ENCODE results near the gene ZNF275.
"Not testable (repeated sequence)": the region's sequence is repeated elsewhere in the genome, so short reads cannot be mapped to it uniquely, and the experiment has no call there.

The ZNF275 gene

GRCh38 chrX:153361781-153362397 is 27.9 kb downstream of the ZNF275 start:
- no peak for DNase-seq

DNA sequence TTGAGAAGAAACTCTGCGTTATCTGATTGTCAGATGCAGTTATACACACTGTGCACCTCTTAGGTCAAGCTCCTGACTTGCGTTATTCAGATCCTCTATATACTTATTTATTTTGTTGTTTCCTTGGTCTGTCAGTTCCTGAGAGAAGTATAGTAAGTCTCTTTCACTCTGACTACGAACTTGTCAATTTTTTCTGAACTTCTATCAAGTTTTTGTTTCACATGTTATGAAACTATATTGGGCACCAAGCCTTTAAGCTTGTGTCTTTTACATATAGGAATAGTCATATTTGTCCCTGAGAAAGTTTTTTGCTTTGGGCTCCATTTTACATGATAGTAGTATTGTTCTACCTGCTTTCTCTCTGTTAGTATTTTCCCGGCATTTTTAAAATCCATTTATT is 31.7 kb downstream of the ZNF275 start:
- DNase-seq, result no peak

GRCh38 chrX:153366119-153366518 is 32.2 kb downstream of the ZNF275 start:
- DNase-seq, result no peak

DNA sequence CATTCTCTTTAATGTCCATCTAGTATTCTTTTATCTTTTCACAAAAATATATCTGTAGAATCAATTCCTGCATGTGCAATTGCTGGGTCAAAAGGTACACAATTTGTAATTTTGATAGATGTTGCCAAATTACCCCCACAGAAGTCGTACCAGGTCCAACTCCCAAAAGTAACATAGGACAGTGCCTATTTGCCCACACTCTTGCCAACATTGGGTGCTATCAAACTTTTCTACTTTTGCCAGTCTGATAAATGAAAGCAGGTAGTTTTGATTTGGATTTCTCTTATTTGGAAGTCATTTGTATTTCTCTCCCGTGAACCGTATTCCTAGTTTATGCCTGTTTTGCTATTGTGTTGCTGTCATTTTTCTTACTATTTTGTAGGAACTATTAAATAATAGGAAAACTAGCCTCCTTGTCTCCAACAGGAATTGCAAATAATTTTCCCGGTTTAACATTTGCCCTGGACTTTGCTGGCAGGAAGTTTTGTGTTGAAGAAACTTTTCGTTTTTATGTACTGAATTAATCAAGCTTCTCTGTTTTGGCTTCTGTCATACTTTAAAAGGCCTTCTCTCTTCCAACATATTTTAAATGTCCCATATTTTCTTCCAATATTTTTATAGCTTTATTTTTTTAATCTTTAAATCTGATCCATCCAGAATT is 33.1 kb downstream of the ZNF275 start:
- no peak for DNase-seq

DNA sequence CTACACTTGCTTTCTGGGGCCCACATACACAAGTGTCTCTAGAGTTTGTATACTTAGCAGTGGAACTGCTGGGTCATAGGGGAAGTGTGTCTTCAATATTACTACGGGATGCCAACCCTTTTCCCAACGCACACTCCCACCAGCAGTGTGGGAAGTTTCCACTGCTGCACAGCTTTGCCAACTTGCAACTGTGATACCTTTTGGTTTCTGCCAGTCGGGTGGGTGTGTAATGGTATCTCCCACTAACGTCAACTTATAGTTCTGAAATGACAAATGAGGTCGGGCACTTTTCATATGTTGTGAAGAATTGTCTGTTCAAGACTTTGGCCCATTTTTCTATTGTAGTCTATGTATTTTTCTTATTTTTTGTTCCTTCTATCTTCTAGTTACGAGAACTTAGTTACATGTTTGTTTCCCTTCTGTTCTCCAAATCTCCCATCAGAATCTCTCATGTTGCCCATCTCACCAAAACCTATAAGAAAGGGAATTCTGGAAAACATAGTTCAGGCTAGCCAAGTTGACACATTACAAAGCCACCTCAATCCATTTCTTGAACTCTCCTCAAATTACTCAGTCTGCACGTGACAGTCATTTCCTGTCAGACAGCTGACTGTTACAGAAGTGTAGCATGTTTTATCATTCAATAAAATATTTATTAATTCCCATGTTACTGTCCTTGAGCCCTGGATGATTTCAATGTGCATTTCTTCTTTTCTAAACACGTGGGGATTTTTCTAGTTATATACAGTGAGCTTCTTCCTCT is 36.5 kb downstream of the ZNF275 start:
- peak; percentile 7 to 16 for DNase-seq

DNA sequence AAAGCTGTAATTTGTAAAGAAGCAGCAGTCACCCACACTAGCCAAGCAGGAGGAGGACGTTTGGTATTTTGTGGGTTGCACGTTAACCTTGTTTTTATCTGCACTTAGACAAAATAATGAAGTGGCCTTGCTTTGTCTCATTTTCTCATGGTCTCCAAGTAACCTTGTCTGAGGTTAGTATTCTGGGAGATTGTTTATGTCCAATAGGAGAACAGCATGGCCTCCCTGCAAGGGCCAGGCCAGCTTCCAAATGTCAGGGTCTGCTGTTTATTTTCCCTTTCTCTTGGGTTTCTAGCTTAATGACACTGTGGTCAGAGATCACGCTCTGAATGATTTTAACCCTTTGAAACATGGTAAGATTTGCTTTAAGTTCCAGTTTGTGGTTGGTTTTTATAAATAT is 37.3 kb downstream of the ZNF275 start:
- DNase-seq, result no peak

GRCh38 chrX:153372949-153373348 is 39.0 kb downstream of the ZNF275 start:
- DNase-seq, result no peak

- DNase-seq, result no peak
Measured at GRCh38 chrX:153374426-153374825, 40.5 kb downstream of the ZNF275 start.

GRCh38 chrX:153375571-153375970 is 41.6 kb downstream of the ZNF275 start:
- DNase-seq, result no peak

- no peak for DNase-seq
Measured at GRCh38 chrX:153377727-153378126, 43.8 kb downstream of the ZNF275 start.

DNA sequence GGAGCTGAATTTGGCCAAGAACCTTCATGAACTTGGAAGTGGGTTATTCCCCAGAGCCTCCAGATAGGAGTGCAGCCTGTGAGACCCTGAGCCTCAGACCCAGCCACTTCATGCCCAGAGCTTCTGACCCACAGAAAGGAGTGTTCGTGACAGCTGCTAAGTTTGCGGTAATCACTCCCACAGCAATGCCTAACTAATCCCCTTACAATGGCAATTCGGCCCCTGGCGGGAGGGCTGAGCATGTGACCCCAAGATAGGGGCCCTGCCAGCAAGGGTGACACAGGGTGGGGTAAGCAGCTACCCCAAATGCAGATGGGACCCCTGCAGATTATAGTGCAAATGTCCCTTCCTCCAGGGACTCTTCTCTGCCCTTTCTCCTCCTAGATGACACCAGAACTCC is 44.7 kb downstream of the ZNF275 start:
- no peak for DNase-seq

- DNase-seq, result no peak
Measured at GRCh38 chrX:153379508-153379907, 45.6 kb downstream of the ZNF275 start.

- no peak for DNase-seq
Measured at GRCh38 chrX:153379971-153380581, 46.1 kb downstream of the ZNF275 start.

GRCh38 chrX:153380691-153381090 is 46.7 kb downstream of the ZNF275 start:
- no peak for DNase-seq

- DNase-seq, result peak in 1 of 2 experiments; percentile 12
Measured at GRCh38 chrX:153381684-153382532, 48.0 kb downstream of the ZNF275 start.

- no peak for DNase-seq
Measured at GRCh38 chrX:153382563-153383482, 48.9 kb downstream of the ZNF275 start.

DNA sequence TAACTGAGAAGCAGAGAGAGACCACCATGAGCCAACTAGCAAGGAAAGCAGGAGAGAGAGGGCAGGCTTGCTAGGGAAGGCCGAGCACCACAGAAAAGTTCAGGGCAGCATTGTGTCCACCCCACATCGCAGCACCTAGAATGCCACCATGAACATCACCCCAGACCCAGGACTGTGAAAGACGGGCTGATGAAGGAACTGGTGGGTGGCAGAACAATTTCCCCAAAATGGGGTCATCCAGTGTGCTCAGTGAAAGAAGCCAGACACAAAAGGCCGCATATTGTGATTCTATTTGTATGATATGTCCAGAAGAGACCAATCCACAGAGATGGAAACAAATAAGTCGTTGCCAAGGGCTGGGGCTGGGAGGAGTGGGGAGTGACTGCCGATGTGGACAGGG is 50.4 kb downstream of the ZNF275 start:
- DNase-seq, result no peak

GRCh38 chrX:153384973-153385372 is 51.0 kb downstream of the ZNF275 start:
- not testable (repeated sequence) for DNase-seq

- no peak for DNase-seq
Measured at GRCh38 chrX:153386097-153386496, 52.1 kb downstream of the ZNF275 start.

GRCh38 chrX:153387345-153387744 is 53.4 kb downstream of the ZNF275 start:
- DNase-seq, result no peak

DNA sequence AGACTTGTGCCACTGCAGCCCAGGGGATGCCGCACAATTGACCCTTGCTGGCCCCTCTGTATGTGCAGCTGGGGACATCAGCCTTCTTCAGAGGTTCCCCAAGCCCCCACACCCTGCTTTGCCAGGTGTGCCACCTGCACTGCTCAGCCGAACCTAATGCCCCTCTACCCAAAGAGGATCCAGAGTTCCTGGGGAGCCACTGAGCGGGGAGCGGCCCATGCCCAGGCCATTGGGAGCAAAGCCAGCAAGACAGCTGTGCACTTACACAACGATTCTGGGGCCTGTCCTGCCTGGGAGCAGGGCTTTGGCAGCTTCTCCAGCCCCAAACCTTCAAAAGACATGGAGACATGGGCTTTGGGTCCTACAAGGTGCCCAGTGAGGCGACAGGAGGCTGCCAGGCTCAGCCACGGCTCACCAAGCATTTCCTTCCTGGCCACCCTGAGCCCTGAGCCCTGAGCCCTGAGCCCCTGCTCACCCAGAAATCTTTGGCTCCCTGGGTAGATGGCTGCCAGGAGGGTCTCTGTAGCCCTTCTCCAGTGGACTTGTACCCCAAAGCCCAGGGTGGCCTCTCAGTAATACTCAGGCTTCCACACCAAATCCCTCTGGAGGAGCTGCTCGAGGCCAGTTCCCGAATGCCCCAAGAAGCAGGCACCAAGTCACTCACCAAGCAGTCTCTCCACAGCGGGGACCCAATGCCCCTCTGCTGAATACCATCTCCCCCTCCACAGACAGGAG is 54.2 kb downstream of the ZNF275 start:
- DNase-seq, result no peak
